Measurements from ENCODE around the gene PRELID2.
A peak's percentile ranks its signal among the peaks of the same experiment; 100 is the strongest.
"Not testable (repeated sequence)": the region's sequence is repeated elsewhere in the genome, so short reads cannot be mapped to it uniquely, and the experiment has no call there.

The PRELID2 gene

GRCh38 chr5:145838276-145838675 lies 3.1 kb upstream of the PRELID2 start:
- DNase-seq, result no peak

DNA sequence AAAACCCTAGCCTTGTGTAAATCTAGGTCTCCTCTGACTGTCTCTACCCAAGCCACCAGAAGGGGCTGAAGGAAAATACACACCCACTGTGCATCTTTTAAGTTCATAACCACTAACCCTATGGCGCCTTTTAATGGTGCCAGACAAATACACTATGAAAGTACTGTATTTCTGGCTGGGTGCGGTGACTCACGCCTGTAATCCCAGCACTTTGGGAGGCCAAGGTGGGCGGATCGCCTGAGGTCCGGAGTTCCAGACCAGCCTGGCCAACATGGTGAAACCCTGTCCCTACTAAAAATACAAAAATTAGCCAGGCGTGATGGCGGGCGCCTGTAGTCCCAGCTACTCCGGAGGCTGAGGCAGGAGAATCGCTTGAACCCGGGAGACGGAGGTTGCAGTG lies 1.1 kb upstream of the PRELID2 start:
- not testable (repeated sequence) for DNase-seq

DNA sequence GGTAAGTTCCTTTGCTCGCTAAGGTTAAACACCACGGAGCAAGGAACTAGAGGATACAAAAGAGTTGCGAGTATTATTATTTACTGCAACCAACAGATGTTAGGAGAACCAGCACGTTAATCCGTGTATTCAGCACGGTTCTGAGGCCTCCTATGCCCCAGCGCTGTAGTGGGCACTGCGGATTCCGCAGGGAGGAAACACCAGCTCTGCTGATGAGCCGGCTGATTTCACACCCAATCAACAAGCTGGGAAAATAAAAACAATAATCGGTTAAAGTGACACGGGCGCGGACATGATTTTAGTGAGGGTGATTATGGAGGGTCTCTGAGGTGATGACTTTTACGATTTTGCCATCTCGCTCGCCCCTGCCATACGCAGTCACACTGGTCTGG lies 702 bp upstream of the PRELID2 start:
- no peak for DNase-seq

GRCh38 chr5:145834554-145834916 lies 607 bp downstream of the PRELID2 start:
- DNase-seq, result no peak

DNA sequence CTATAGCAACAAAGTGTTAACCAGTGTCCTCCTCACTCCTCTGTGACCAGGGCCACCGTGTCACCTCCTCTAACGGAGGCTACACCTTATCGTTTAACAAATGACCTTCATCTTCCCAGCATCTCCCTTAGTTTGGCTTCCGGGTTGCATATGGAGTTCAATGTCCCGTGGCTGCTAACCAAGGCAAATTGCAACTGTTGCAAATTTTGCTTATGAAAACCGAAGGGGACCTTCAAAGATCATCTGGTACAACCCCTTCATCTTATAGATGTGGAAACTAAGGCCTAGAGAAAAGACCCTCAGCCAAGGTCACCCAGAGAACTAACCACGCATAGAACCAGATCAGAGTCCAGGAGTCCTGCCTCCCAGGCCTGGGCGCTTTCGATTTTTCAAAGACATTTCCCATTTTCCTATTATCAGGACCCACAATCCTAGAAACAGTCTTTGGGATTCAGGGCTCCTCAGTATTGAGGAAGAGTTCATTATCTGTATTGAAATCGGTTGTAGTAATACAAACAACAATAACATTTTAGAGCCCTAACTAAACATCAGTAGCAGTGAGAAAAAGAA lies 1.4 kb downstream of the PRELID2 start:
- DNase-seq, result no peak

DNA sequence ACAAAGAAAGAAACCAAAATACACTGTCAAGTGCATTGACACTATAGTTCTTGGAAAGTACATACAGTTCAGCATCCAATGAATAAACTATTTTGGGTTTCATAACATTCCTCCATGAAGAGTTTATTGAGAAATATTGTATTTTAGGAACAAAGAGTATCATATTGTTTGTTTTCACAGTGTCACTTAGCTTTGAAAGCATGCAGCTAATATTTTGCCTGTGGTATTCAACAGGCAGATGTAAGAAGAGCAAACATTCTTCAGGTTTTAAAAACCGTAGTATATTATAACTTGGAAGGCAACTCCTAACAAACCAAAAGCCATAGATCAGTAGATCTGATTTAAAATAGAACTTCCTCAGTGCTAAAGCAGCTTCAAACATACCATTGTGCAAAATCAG lies 4.5 kb downstream of the PRELID2 start:
- DNase-seq, result no peak

DNA sequence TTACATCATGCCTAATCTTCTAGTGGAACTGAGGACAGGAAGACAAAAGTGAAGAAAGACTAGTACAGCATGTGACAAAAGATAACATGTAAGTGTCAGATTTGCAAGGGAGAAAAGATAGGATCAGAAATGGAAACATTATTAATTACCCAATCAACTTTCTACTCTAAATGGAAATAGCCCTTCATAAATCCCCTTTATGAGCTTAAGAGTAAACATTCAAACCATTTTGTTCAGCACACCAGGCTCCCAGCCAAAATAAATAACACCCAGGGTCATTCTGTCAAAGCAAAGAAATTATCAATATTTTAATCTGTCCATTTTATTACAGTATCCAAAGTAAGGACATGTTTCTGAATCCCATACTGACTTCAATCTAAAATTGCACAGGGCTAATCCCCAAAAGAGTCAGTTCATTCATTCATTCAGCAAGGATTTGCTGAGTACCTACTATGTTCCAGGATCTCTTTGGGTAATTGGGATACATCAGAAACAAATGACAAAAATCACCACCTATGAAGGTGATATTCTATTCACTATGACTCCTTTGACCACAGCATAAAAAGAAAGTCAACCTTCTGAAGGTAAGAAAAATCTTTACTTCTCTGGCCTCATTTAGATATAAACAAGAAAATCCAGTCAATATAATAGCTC lies 5.3 kb downstream of the PRELID2 start:
- no peak for DNase-seq

GRCh38 chr5:145826895-145827674 lies 8.1 kb downstream of the PRELID2 start:
- DNase-seq, result no peak

DNA sequence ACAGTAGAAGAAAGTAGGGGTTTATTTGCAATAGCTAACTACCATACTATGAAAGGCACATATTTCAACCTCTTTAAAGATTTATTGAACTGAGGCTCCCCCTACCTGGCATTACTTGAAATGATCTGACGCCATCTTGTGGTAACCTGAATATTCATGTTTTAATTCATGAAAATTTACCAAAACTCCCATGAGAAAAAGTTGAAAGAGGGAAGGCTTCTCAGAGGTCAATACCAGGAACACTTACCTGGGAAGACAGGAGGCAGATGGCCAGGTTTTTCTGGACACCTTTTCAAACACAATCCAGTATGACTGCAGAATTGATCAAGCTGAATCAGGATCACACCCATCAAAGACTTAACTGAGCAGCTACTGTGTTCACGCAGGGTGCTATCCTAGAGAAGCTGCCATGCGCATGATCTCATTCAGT lies 9.4 kb downstream of the PRELID2 start:
- DNase-seq, result peak; percentile 2

- DNase-seq, result no peak
Observed at GRCh38 chr5:145824040-145824439, 11.1 kb downstream of the PRELID2 start.

DNA sequence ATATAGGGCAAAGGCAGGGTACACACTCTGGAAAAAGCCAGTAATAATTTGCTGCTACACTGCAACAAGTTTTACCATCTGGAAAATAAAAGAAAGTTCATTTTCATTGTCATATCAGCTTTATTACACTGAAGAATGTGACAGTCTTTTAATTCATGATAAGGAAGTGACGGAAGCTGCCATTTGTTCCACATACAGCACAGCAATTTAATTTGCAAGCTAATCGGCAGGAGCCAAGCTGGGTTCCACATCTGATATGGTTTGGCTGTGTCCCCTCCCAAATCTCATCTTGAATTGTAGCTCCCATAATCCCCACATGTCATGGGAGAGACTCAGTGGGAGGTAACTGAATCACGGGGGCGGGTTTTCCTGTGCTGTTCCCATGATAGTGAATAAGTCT lies 16.5 kb downstream of the PRELID2 start:
- DNase-seq, result no peak

- no peak for DNase-seq
Observed at GRCh38 chr5:145812877-145813276, 22.3 kb downstream of the PRELID2 start.

DNA sequence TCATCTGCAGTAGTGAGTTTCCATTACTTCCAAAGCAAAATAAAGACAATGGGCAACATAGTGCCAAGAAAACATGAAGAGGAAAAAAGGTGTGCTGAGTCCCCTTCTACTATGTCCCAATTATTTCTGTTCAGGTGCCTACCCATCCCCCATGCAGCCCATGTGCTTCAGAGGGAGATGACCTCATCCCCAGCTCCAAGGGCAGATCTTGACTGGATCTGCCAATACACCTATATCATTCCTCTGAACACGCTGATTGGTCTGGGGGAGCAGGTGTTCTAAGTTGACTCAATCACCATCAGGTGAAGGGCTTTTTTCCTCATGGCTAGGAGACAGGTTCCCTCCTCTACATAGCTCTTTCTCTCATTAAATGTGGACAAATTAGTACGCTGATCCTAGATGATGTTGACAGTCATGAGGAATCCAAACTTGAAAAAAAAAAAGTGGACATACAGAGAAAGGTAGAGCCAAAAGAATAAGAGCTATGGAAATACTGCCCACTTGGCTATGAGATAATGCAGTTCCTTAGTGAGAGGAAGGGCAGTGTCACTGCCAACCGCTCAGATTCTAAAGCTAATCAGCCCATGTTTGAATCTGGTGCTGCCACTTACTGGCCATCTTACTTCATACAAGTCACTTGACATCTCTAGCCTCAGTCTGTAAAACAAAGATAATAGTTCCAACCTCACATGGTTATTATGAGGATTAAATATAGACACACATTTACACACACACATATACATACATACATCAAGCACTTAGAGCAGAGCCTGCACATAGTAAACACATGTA lies 23.1 kb downstream of the PRELID2 start:
- peak; percentile 80 for DNase-seq

- DNase-seq, result no peak
Observed at GRCh38 chr5:145806923-145807322, 28.2 kb downstream of the PRELID2 start.

- no peak for DNase-seq
Observed at GRCh38 chr5:145805819-145806218, 29.3 kb downstream of the PRELID2 start.

DNA sequence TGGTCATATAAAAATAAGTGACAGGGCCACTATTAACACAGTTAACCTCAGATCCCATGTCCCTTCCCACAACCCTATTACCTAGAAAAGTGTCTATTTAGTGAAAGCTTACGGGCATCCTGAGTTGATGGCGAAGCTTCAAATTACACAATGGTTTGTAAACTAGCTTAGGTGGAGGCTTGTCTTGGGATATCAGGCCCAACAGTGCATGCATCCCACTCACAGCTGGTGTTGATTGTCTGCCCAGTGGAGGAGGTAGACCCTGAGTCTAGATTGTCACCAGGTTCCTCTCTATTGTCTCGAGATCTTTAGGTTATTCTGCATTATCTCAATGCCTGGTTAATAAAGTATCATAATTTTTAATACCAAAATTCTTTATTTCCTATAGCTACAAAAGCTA lies 30.4 kb downstream of the PRELID2 start:
- DNase-seq, result no peak

GRCh38 chr5:145803112-145804004 lies 31.8 kb downstream of the PRELID2 start:
- DNase-seq, result no peak

GRCh38 chr5:145801195-145801594 lies 33.9 kb downstream of the PRELID2 start:
- DNase-seq, result no peak

DNA sequence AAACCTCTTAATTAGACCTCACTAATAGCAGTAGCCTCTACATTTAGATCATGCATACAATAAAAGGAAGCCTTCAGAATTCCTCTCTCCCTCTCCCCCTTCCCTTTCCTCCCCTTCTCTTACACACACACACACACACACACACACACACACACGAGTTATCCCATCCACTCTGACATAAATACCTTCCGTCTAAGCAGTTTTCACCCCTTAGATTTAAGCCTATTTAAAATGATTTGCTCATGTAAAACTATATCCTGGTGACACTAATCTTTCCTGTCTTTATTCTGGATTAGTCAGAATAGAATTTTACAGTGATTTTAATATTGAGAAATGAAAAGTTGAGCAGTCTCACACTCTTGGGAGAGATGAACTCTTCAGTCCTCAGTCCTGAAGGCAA lies 35.0 kb downstream of the PRELID2 start:
- no peak for DNase-seq

DNA sequence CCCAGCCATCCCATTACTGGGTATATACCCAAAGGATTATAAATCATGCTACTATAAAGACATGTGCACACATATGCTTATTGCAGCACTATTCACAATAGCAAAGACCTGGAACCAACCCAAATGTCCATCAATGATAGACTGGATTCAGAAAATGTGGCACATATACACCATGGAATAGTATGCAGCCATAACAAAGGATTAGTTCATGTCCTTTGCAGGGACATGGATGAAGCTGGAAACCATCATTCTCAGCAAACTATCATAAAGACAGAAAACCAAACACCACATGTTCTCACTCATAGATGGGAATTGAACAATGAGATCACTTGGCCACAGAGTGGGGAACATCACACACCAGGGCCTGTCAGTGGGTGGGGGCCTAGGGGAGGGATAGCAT lies 36.6 kb downstream of the PRELID2 start:
- DNase-seq, result not testable (repeated sequence)

DNA sequence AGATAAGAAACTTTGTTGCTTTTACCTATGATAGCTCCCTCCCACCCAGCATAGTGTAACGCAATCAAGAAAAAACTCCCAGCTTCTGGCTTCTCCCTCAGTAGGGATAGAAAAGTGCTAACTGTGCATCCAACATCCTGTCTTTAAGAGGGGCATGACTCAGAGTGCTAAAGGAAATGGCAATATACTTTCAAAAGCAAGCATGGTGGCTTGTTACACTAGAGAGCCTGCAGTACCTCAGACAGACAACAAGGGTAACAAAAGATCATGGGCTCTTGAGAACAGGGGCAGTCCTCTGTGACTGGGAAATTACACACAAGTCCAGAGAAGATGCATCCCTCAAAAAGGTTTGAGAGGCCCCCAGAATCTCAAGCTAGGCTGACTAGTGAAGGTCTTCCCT lies 37.8 kb downstream of the PRELID2 start:
- peak; percentile 22 for DNase-seq

DNA sequence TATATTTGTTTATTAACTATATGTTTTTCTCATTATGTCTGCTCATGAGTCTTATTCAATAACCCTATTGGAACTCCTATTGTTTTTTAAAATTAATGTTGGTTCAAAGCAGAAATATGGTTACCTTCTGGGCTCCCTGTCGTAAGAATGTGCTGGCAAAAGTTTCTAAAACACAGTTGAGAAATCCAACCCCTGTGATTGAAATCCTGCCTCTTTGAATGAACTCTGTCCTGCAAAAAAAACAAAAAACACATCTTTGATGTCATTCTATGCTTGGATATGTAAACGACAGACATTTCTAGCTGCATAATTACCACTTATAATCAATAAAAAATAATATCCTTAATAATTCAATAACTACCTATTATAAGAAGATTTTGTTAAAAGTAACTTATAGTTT lies 38.8 kb downstream of the PRELID2 start:
- no peak for DNase-seq

GRCh38 chr5:145793574-145793973 lies 41.6 kb downstream of the PRELID2 start:
- no peak for DNase-seq

Data from NCI-H510A (cell line).